ENCODE results near the gene SLITRK5. TPM values are rescaled to one million over a fixed set of nuclear protein-coding genes. Genes with fewer than 3 reads are reported as not detected.

The SLITRK5 gene
- total RNA-seq, 1 donor from 2014 or later = 1.8 TPM

DNA sequence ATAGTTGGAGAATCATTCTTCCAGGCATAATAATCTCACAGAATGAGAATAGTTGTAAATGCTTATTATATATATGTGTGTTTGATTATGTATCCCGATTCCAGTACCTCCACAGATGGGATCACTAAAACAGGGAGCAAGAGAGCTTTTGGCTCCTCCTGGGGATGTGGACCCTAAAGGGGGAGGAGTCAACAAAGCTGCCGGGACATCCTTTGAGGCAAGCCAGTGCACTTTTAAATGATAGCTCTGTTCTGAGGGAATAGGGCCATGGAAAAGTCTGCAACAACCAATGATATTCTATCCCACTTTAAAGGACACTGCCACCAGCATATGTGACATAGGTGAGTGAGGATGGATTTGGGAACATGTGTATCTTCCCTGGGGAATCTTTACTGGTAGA is 40.8 kb downstream of the SLITRK5 start:
- Mint-ChIP-seq H3K4me3 (ENCODE audit: unreplicated experiment) (no peak overlapping the region), H3K36me3 (ENCODE audit: unreplicated experiment) (no peaks in the 10 kb centered on the region)
- DNase-seq = no peak

More for the DNA sequence above, 40.8 kb downstream of the SLITRK5 start:
- peaks cover 2% of the 10 kb centered on the region for H3K4me1 Mint-ChIP-seq (ENCODE audit: low read depth, unreplicated experiment)
- H3K9me3 Mint-ChIP-seq (ENCODE audit: unreplicated experiment) = no peaks in the 10 kb centered on the region
- no peaks in the 10 kb centered on the region for H3K27me3 Mint-ChIP-seq (ENCODE audit: unreplicated experiment)
- TF ChIP-seq, protein P1, sequence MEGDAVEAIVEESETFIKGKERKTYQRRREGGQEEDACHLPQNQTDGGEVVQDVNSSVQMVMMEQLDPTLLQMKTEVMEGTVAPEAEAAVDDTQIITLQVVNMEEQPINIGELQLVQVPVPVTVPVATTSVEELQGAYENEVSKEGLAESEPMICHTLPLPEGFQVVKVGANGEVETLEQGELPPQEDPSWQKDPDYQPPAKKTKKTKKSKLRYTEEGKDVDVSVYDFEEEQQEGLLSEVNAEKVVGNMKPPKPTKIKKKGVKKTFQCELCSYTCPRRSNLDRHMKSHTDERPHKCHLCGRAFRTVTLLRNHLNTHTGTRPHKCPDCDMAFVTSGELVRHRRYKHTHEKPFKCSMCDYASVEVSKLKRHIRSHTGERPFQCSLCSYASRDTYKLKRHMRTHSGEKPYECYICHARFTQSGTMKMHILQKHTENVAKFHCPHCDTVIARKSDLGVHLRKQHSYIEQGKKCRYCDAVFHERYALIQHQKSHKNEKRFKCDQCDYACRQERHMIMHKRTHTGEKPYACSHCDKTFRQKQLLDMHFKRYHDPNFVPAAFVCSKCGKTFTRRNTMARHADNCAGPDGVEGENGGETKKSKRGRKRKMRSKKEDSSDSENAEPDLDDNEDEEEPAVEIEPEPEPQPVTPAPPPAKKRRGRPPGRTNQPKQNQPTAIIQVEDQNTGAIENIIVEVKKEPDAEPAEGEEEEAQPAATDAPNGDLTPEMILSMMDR (IDR thresholded peaks at IDR 0.05; ENCODE audit: partially characterized antibody, unreplicated experiment) = no peak
- no peak overlapping the region for H3K27ac Mint-ChIP-seq (ENCODE audit: unreplicated experiment)

All from glutamatergic neuron (in vitro differentiated cells).